CD4-positive, alpha-beta T cell treated with Interleukin-6 at 100 ng/mL for 8 hours (primary cell): ENCODE data around the gene TFPT.

Source experiments
- DNase-seq: peaks from one replicate; pipeline ENCODE4 v3.0.0-alpha.2; 2020; ENCODE audit warnings: mixed read lengths, low spot score

TFPT gene, protein sequence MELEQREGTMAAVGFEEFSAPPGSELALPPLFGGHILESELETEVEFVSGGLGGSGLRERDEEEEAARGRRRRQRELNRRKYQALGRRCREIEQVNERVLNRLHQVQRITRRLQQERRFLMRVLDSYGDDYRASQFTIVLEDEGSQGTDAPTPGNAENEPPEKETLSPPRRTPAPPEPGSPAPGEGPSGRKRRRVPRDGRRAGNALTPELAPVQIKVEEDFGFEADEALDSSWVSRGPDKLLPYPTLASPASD

DNA sequence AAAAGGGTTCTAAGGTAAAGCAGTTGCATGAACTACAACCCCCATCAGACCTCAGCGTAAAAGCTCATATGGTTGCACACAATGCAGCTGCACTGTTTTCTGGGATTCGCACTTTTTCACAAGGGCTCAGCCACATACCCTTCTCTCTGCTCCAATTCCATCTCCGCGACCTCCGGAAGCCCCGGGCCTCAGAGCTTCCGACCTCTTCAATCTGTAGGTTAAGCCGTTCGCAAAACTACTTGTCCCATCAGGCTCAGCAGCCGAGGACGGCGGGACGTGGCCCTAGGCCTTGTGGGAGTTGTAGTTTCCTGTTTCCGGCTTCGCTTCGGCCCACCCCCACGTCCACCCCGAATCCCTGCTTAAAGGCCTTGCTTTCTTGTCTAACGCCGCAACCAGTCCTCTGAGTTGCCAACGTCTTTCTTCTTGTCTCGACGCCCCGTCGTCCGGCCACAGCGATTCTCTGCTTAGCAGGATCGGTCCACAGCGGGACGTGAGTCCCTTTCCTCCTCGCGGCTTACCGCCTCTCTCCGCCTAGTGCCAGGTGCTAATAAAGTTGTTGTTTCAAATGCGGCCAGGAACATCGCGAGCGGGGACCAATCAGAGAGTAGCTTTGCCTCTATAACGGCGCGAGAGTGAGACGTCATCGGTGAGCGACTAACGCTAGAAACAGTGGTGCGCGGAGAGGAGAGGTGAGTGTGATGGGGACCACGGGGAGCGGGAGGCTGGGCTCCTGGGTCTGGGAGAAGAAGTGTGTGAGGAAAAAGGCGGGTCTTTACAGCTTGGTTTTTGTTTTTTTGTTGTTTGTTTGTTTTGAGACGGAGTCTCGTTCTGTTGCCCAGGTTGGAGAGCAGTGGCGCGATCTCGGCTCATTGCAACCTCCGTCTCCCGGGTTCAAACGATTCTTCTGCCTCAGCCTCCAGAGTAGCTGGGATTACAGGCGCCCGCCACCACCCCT is at the start of gene TFPT, which contains the start of gene PRPF31:
TSS of gene TFPT (minus strand) at position 549 of the 955 bp plus-strand sequence. CDS start at position 161, 388 bp downstream.
TSS of gene PRPF31 (plus strand) at position 646 of the 955 bp plus-strand sequence. CDS start 2,525 bp downstream, outside the sequence.
- DNase-seq: peak; percentile 94

DNA sequence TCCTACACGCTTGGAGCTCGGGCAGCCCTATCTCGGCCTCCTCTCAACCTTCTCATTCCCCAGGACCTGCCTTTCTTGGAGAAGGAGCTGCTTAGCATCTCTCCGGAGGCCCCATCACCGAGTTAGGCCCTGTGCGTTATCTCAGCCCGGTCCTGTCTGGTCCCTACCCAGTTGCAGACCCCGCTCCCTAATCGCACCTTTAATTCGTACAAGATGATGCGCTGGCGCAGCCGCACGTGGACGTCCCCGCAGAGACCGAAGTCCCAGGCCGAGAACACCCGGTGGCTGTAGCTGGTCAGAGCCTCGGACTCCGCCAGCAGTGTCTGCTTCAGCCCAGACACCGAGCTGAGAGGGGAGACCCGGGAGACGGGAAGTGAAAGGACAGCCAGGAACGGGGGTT is 49.8 kb upstream of the TFPT start:
- DNase-seq: no peak

DNA sequence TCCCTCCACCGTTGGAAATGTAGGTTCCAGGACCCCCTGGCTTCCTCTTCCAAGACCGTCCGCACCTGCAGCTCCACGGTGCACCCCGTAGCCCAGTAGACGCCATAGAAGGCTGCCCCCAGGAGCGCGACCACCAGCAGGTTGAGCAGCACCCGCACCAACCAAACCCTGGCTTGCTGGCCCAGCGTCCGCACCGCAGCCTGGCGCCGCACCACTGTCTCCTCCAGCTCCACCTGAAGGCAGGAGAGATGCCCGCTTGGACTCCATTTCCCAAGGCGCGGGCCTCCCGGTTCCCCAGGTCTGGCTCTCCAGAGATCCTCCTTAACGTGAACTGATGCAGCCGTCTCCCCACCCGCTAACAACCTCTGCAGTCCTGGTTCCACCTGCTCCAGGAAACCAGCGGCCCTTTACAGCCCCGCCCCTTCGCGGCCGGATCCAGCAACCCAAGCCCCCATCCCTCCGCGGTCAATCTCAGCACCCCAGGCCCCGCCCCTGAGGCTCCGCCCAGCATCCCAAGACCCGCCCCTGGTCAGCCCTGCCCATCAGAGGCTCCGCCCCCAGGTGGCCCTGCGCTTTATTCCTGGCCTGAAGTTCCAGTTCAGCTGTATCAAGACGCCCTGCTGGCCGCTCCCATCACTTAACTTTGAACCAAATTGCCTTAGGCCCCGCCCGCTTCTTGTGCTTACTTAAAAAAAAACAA is 49.1 kb upstream of the TFPT start:
- peak; percentile 67 for DNase-seq

DNA sequence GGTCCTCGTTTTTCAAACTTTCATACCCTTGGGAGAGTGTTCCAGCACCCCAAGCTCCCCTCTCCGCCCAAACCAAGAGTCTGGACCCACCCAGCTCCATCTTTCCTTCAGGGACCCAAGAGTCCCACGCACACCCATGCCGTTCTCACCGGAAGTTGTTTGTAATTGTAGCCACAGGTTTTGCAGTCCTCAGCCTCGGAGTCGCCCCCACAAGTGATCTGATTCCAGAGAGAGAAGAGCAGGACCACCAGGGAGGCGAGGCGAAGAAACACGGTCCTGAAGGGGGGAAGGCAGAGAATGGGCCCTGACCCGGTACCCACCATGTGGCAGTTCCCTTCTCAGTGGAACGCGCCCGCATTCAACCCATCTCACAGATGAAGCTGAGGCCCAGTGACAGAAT is 47.4 kb upstream of the TFPT start:
- no peak for DNase-seq

DNA sequence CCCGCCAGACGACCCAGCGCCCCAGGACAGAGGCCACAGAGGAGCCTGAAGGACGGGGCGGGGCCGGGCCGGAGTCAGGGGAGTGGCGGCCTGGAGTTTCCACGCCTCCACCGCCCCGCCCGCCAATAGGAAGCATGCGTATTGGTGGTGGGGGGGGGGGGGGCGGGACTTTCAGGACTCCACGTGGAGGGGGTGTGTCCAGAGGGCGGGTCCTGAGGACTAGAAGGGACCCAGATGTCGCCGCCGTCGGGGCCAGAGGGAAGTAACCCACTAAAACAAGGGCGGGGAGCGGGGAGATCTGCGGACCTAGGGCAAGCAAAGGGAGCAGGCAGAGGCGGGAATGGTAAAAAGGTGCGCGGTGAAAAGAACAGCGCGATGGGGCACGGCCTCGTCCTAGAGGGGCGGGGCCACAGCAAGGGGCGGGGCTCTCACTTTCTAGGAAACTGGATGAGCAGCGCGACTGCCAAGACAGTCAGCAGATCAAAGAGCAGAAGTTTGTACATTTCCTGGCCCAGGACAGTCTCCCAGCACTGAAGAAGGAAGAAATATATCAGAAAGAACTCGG is 46.9 kb upstream of the TFPT start:
- peak; percentile 85 for DNase-seq

DNA sequence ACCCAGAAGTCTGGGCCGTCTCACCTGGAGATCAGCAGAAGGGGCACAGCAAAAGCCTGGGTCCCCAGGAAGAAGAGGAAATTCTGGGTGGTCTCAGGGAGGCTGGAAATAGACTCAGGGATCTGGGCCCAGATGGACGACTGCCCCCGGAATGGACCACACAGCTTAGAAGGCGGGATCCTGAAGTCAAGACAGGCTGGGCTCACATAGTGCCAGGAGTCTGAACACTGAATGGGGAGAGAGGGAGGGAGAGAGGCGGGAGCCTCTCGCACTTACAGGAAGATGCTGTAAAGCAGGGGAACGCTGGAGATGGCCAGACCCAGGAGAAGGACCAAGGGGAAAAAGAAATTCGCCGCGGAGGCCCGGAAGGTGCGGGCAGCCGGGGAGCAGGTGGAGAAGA is 45.4 kb upstream of the TFPT start:
- no peak for DNase-seq

DNA sequence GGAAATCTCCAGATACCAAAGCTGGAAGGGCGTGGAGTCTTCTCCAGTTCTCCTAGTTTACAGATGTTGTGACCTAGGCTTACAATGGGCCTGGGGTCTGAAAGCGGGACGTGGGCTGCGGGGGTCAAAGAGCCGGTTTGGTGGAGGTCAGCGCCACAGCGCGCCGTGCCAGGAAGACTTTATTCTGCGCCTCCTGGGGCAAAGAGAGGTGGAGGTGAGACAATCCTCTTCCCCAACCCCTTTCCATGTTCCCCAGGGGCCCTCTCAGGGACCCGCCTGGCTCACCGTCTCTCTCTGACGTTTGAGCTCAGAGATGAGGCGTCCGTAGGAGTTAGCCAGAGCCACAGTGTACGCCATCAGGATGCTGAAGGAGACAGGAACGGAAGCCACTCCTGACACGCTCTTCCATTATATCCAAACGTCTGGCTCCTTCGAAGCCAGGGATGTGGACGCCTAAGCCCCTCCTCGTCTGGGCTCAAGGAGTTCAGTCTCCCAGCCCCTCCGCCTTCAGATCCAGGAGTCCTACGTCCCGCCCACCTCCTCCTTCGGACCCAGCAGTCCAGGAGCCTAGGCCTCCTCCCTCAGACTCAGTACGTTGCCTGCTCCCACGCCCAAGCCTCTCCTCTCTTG is 44.8 kb upstream of the TFPT start:
- DNase-seq: no peak

DNA sequence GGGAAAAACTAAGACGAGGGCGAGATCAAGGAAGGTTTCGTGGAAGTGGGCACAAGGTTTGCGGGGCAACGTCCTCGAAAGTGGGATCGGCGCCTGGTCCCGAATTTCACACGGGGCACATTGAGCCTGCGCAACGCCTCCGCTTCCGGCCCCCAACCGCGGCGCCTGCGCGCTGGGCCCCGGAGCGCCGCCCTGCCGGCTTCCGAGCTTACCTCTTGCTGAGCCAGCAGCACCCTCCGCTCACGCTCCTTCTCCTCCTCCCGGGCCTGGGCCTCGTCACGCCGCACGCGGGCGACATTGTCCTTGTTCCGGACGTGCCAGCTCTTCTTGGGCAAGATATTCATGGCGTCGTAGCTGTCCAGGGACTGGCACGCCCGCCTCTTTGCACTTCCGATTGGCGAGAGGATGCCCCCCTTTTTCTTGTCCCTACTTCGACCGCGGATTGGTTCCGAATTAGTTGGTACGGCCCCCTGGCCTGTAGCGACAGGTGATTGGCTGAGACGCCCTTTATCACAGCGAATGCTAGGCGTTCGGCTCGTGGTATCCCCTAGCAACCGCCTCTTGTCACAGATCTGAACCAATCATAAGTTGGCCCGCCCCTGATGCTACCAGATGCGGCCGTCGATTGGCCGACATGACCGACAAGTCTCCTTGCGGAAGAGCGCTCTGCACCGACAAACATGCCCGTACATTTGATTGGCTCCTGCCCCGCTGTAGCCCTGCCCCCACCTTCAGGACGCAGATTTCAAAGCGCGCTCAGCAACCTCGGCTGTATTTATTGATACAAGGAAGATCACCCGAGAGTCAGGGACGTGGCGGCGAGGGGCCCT is 44.1 kb upstream of the TFPT start, which contains the start of gene LENG1:
TSS of gene LENG1 (minus strand) at position 370 of the 830 bp plus-strand sequence. CDS start at position 344, 26 bp downstream.
- DNase-seq: peak; percentile 100

DNA sequence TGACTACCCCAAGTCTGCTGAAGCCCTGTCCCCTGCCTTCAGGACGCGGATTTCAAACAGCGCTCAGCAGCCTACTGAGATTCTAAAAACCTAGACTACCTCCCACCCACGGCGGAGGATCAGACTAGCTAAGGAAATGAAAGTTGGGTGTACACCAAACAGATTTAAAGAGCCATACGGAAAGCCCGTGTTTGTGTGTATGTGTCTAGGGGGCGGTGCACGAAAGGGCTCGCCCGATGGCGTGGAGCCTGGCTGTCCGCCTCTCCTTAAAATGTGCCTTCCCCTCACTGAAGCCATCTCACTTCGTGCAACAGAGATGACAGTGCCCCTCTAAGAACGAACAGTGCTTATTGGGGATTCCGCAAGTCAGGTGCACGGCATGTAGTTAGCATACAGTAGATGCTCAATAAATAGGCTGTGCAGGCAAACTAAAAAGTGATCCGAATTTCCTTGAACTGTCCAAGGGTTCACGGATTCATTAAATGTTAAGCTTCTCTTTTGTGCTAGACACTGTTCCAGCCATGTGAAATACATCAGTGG is 43.4 kb upstream of the TFPT start:
- DNase-seq: no peak

DNA sequence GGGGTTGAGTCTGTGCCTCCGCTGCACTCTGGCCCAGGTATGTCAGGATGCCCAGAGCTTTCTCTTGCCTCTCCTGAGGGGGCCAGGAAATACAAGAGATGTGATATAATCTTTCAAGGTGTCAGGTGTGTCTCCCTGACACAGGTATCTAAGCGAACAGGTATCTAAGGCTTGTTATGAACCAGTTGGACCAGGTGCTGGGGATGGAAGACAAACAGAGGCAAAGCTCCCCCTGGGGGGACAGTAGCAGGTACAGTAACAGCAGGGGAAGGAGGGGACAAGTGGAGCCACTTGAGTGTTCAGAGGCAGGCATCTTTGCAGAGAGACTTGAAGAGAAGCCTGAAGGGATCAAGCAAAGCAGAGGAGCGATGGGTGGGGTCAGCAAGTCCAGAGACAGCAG is 41.5 kb upstream of the TFPT start:
- no peak for DNase-seq

DNA sequence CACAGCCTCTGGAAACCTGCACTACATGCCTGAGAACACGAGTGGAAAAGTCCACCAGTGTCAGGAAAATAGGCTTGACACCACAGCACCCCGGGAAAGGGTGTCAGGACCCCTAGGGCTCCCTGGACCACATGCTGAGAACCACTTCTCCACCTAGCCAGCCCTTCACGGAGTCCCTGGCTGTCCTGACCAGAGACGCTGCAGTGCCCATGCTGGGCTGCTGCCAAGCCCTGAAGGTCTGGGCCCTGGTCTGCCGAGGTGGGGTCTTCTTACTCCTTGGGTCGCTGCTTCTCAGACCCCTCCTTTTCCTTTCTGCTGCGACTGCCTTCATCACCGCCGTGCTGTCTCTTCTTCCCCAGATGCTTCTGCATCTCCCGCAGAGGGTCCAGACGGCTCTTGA is 41.0 kb upstream of the TFPT start:
- DNase-seq: no peak

DNA sequence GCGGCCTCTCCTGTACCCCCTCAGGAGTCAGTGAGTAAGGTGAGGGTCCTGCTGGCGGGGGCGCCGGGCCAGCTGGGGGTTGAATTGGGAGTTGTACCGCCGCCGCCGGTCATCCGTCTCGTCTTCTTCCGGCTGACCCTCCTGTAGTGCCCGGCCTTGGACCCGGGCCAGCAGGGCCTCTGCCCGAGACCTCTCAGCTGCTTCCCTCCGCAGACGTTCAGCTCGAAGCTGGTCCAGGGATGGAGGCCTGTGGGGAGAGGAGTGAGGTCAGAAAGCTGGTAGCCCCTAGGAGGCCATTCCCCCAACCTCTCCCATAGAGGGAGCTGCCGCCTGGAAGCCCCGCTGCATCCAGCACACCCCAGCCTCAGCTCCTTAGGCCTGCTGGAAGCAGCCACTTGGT is 40.2 kb upstream of the TFPT start:
- no peak for DNase-seq

DNA sequence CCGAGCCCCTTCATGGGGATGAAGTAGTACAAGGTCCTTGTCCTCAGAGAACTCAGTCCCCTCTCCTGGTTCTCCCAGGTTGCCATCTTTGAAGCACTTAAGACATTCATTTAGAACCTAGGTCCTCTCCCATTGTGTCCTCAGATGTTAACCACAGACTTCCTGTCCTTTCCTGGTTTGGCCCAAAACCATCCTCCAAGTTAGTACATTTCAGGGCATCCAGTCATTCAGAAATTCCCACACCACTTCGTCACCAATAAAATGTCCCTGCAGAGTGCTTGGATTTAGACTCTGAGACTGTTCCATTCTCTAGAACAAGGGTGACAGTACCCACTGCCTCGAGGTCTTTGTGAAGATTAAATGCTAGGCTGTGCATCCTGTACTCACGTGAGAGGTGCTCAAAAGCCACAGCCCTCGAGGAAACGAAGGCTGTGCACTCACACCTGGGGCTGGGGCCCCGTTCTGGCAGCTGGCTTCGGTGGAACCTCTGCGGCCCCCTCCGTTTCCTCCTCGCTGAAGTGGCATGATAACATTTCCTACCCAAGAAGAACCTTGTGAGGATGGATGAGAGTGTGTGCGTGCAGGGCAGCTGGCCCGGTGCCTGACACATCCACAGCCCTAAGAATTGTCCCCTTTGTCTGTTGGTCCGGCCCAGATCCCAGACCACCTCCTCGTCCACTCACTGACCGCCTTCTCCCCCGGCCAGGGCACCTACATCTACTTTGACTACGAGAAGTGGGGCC is 39.3 kb upstream of the TFPT start:
- DNase-seq: peak; percentile 45

DNA sequence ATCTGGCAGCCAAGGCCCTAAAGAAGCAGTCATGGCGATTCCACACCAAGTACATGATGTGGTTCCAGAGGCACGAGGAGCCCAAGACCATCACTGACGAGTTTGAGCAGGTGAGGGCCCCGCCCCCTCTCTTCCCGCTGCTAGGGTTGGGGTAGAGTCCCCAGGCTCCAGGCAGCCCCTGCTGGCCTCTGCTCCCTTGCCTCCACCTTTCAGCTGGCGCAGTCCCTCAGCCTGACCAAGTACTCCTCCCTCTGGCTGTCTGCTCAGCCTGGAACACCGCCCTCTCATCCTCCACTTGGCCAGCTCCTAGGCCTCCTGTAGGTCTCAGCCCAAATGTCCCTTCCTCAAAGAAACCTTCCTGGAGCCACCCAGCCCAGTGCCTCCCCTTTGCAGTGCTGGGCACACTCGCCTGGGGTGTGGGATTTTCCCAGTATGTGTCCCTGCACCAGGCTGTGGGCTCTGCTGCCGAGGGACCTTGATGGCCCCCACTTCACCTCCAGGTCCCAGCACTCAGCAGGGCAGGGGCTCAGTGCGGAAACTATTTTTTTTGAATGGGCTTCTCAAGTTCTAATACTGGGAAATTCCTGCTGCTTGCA is 38.4 kb upstream of the TFPT start:
- DNase-seq: no peak

DNA sequence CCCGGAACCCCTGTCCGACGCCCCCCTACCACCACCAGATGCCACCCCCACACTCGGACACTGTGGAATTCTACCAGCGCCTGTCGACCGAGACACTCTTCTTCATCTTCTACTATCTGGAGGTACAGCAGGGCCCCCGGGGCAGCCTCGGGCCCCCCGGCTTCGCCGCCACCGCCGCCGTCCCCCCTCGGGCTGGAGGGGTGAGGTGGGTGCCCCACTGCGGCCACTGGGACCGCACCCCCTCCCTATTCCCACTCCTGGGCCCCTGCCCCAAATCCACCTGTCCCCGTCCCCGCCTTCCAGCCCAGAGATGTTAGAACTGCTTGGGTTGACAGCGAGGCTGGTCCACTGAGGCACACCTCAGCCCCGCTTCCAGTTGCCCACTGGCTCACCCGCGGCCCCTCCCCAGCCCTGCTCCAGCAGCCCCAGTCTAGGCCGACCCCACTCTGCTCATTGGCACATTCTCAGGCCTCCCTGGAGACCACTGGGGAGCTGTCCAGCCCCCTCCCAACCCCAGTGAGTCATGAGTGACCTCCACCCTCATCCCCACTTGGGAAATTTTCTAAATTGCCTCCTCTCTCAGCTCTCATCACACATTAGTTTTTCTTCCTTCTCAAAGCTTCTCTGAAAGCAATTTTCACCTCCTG is 37.5 kb upstream of the TFPT start:
- DNase-seq: no peak

DNA sequence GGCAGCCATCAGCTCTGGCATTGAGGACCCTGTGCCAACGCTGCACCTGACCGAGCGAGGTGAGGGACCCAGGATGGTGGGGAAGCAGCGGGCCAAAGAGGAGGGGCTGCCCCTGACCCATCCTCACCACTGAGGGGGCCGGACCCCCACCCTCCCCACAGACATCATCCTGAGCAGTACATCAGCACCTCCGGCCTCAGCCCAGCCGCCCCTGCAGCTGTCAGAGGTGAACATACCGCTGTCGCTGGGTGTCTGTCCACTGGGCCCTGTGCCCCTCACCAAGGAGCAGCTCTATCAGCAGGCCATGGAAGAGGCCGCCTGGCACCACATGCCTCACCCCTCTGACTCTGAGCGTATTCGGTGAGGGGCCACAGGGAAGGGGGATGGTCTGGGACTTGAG is 36.8 kb upstream of the TFPT start:
- DNase-seq: no peak

DNA sequence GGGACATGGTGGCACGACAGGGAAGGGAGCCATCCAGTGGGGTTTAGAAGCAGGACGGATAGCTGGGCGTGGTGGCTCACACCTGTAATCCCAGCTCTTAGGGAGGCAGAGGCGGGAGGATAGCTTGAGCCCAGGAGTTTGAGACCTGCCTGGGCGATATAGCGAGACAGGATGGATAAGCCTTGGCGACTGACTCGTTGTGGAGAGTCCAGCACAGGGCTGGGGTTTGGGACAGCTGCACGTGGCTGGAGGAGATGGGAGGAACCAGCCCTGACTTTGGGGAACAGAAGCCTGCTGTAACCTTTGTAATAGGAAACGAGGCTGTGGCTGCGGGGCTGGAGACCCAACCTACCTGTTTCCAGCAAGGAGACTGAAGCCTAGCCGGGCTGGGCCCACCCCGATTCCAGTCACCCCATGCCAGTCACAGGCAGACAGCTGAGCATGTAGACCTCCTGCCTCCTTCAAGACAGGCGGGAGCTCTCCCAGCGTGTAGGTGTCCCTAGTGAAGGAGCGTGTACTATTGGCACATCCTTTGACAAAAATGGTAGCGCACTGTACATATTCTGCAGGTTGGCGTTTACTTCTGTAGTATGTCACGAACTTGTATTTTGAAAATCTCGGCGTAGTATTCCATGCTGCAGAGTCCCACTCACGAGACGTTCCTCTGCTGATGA is 36.0 kb upstream of the TFPT start:
- DNase-seq: no peak
